GM18861 (cell line): Measurements from ENCODE around the gene ATP13A4.
A peak's percentile ranks its signal among the peaks of the same experiment; 100 is the strongest.

Experiments
- ATAC-seq: cut with Tn5 transposase; IDR thresholded peaks from one replicate; pipeline ENCODE4 v1.9.1; 2021; ENCODE audit not compliant: unreplicated experiment

ATP13A4 gene

DNA sequence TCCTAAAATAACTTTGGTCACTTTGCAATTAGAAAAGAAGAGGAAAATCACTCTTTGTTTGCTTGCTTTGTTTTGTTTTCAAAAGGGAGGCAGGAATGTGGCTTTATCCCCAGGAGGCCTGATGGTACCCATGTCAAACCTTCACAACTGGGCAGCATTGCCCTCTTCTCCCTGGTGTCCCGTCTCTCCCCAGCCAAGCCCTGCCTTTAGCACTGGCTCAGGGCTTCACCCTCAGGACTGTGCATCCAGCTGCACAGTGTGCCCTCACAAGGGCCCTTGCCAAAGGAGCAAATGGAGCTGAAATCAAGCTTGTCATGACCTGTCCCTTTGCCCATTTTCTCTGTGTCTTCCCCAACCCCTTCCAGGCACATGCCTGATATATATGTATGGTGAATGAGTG lies 147.0 kb downstream of the ATP13A4 start:
- ATAC-seq, result no peak

DNA sequence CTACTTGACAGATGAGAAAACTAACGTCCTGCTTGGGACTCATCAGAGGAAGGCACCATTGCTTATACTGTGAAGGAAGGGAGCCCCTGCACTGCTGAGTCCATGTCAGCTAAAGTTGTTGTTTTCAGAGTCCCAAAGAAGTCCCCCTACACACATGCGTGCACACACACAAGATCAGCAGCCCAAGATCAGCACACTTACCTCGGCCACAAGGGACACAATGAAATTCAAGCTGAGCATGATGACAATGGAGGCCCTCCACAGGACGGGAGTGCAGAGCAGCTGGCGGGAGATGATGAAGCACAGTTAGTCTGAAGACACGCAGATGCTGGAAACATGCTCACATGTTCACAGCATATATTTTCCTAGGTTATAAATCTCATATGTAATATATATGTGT lies 147.6 kb downstream of the ATP13A4 start:
- no peak for ATAC-seq

DNA sequence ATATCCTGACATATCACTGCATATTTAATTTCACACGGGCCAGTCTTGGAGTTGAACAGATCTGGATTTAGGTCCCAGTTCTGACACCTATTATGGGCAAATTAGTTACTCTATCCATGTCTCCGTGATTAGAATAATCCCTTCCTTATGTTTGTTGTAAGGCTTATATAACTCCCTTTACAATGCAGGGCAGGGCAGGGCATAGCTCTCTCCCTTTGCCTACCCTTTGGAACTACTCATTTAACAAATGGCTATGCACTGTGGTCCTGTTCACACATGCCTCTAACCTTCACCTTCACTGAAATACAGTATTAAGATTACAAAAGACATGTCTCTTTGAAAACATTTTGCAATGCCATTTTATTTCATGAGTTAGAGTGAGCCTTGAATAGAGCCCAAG lies 151.4 kb downstream of the ATP13A4 start:
- no peak for ATAC-seq

DNA sequence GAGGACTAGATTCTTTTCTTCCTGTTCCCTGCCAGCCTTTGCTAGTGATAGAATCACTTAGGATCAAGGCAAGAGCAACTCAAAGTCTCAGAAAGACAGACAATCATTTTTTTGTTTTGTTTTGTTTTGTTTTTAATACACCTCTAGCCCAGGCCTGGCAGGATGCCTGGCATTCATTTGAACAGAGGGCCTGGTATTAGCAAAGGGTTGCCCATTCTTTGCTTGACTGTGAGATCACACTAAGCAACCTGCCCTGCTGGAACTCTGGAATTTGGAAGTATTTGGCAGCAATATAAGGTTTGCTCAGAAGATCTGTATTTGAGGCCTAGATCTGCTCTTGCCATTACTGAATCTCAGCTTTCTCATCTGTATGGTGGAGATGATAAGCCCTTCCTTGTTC lies 154.4 kb downstream of the ATP13A4 start:
- ATAC-seq, result no peak

DNA sequence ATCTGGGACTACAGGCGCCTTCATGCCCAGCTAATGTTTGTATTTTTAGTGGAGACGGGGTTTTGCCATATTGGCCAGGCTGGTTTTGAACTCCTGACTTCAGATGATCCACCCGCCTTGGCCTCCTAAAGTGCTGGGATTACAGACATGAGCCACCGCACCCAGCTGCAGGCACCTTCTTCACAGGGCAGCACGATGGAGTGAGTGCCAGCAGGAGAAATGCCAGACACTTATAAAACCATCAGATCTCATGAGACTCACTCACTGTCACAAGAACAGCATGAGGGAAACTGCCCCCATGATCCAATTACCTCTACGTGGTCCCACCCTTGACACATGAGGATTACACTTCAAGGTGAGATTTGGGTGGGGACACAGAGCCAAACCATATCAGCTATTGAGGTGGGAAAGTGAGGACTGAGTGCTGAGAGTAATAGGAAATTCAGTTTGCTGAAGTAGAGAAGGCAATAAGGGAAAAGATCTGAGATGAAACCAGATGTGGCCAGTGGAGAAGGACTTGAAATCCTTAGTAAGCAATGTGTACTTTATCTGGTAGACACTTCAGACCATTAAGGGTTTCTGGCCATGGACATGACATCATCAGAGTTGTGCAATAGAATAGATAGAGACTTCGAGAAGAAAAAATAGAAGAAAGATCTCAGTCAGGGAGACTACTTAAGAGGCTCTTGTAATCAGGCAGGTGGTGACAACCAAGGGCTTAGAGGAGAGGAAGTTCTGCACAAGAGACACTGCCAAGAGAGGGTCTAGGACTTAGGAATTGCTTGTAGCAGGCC lies 158.0 kb downstream of the ATP13A4 start:
- no peak for ATAC-seq

DNA sequence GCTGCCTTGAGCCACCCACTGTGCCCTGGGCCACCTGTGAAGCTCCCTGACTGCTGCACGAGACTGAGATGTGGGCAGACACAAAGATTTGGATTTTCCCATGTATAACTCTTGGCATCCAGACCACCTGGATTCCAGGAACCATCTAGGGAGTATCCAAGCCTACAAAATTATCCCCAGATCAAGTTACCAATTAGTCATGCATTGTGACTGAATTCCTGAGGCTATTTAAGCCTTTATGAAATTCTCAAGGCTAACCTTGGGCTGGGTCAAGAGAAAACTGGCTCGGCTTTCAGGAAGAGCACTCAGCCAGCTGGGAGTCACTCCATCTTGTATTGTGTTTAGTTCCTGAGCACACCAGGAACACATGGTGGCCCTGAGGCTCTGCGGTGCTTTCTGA lies 162.8 kb downstream of the ATP13A4 start:
- no peak for ATAC-seq

DNA sequence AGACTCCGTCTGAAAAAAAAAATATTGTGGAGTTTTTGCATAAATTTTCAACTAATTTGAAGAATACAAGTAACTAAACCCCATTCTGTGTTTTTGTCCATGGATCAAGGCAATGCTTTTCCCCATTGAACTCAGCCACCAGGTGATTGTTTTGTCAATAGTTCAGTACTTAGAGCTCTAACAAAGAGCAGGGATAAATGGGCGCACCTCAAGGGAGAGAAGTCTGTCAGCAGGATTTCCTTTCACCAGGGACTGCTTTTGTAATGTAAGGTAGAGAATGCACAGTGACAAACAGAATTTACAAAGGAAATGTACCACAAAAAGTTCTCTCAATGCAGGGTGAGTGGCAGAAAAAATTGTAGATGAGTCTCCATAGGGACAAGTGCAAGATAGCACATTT lies 165.4 kb downstream of the ATP13A4 start:
- no peak for ATAC-seq

DNA sequence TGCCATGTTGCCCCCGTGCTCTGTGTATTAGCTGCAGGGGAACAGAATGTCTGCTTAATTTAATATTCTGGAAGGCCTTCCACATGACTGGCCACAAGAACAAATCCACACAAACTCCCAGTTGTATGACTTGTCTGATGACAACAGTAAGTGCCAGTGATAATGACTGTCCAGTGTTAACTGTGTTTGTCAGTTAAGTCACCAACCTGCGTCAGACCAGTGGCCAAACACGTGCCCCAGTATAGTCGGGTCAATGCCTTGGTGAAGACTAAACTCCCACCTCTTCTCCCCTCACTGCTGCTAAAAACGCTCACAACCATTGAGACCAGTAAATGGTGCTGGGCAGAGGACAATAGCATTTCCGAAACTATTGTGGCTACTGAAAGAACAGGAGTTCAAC lies 166.3 kb downstream of the ATP13A4 start:
- ATAC-seq, result no peak

DNA sequence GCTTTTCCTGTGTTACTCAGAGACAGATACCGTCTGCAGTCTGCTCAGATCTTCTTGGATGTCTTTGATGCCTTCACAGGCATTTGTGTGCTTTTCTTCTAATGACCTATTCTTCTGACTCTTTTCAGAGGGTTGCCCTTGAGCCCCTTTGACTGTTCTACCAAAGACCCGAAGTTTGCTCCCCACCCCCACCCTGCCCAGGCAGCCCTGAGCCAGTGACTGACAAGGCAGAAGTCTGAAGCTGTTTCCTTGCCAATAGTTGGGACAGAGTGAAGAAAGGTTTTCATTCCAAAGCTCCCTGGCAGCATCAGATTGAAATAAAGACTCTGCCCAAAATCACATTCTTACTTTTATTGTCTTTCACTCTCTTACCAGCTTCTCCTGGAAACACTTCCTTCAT lies 167.1 kb downstream of the ATP13A4 start:
- no peak for ATAC-seq

DNA sequence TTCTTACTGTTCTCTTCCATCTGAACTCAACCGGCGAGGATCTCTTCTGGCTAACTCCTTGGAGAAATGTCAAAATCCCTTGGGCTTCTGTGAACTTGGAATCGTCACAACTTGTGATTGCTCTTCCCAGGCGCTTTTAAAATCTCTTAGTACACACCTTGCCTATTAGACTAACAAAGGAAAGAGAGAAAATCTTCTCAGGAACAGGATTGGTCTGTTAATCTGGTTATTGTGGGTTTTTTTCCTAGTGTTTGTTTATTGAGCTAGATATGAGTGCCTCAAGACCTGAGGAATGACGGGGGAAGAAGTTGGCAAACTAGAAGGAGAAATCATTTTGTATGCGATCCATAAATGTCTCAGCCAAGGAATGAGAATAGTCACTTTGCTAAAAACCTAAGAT lies 176.0 kb downstream of the ATP13A4 start, which contains the start of gene ATP13A5:
Gene ATP13A5, minus strand, starts transcription at position 48 of the 400 bp plus-strand sequence. Its CDS starts 28 bp downstream, at position 20.
- no peak for ATAC-seq

DNA sequence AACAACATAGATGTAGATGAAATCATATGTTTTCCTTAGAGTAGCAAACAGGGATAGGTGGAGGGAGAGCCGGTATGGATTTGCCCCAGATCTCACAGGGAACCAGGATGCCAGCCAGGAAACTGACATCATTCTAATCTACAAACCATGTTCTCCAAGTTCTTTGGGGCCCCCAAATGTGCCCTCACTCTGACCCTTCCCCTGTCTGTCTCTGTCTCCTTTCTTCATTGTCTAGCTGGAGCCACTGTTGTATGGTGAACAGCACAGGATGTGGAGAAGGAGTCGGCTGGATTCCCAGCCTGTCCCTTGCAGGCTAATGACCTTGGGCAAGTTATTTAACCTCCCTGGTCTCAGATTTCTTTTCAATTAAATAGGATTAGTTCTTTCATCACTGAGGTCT lies 177.1 kb downstream of the ATP13A4 start:
- ATAC-seq, result no peak

DNA sequence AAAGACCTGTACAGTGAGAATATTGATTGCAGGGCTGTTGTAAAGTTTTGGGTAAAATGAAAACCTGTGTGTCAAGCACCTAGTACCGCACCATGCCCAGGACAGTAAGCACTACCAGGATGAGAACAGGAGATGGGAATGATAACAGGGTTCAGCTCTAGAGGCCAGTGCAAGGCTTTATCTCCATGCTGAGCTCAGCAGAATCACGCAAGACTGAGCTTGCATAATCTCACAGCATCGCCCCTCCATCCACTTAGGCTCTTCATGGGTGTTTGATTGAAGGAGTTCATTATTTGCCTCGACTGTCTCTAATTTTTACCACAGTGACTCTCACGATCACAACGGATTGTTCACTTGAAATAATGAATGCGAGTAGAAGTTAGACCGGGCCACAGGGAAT lies 179.1 kb downstream of the ATP13A4 start:
- ATAC-seq, result no peak

DNA sequence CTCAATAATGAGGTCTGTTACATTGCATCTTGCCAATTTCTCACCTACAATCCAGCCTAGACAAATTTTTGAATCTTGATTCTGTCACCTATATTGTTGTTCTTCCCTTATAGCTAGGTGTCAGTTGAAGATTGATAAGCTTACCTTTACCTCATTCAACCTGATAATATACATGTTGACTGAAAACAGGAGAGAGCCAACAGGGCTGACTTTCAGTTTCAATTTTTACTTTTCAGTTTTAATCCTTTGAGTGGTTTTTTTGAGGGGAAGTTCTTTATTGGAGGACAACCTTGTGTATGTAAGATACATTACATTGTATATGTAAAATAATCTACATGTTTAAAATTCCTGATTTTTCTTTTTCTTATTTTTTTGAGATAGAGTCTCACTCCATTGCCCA lies 181.9 kb downstream of the ATP13A4 start:
- peak; percentile 54 for ATAC-seq

DNA sequence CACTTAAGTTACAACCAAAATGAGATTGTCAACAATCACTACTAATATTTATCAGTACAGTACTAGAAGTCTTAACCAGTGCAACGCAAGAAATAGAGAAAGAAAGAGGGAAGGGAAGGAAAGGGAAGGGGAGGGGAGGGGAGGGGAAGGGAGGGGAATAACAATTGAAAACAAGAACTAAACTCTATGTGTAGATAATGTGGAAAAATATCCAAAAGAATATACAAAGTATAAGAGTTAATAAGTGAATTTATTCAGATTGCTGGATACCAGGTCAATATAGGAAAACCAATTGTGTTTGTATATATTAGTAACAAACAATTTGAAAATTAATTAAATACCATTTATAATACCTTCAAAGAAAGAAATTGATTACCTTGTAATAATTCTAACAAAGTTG lies 186.8 kb downstream of the ATP13A4 start:
- ATAC-seq, result no peak

DNA sequence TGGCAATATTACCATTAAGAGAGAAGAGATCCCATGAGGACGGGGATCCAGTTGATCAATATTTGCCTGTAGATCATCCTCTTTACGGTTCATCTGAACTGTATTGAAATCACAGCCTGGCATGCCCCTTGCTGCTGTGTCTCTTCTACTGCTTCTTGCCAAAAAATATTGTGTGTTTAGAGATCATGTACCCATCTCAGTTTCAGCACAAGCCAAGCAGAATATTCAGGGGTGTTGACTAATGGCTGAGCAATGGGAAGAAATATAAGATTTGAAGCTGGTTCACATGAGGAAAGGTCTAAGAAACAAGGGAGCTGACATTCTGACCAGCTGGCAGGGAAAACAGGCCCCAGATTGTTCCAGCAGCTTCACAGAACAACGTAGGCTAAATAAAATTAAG lies 197.4 kb downstream of the ATP13A4 start:
- no peak for ATAC-seq

DNA sequence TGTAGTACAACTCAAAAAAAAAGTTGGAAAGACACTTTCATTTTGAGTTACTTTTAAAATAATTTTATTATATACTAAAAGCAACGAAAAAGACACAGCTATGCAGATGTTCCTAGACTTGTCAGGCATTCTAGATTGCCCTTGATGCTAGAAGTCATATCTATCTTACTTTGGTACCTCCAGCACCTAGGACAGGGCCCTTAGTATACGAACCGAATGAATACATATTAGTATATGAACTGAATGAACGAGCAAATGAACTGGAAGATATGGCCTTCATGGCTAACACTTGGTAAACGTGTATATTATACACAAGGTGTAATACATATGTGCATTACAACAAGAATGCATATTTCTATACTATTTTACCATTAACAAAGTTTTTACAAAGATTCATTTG lies 200.3 kb downstream of the ATP13A4 start:
- no peak for ATAC-seq
